ENCODE data around the gene NHSL2. TPM values are rescaled to one million over a fixed set of nuclear protein-coding genes. Genes with fewer than 3 reads are reported as not detected.
A peak's percentile ranks its signal among the peaks of the same experiment; 100 is the strongest.
"Not testable (repeated sequence)": the region's sequence is repeated elsewhere in the genome, so short reads cannot be mapped to it uniquely, and the experiment has no call there.

NHSL2 gene
- total RNA-seq, 2 donors from 2014 or later = 6.9 to 11.2 TPM

- H3K4me3 Mint-ChIP-seq = no peak overlapping the region
- H3K4me3 ChIP-seq (ENCODE audit: low read length) = no peak overlapping the region
- no peak for TF ChIP-seq CTCF (conservative IDR thresholded peaks at IDR 0.05)
- no peaks in the 10 kb centered on the region for H3K36me3 ChIP-seq (ENCODE audit: control insufficient read depth, insufficient read depth, low read length)
- no peaks in the 10 kb centered on the region for H3K27me3 ChIP-seq (ENCODE audit: control insufficient read depth, insufficient read depth, low read length, poor library complexity, severe bottlenecking)
- H3K27ac Mint-ChIP-seq = no peak overlapping the region
- peaks cover 4% of the 10 kb centered on the region for H3K4me1 Mint-ChIP-seq
- 83% methylated on average over 1 of the region's 1 CpG; no CpG with 5 or more reads in 1 of the 2 experiments for WGBS, 2 experiments (ENCODE audit: insufficient coverage in 1 of 2, insufficient read length in 1 of 2)
- H3K36me3 Mint-ChIP-seq (ENCODE audit: low read depth) = no peaks in the 10 kb centered on the region
- DNase-seq = no peak
- no peak overlapping the region for H3K9ac ChIP-seq (ENCODE audit: extremely low read depth, low read length, poor library complexity, severe bottlenecking)
- peaks cover 64% of the 10 kb centered on the region for H3K9me3 Mint-ChIP-seq
- H3K27ac ChIP-seq (ENCODE audit: low read depth, low read length) = no peak overlapping the region
- no peaks in the 10 kb centered on the region for H3K9me3 ChIP-seq (ENCODE audit: control insufficient read depth, low read length)
- no peaks in the 10 kb centered on the region for H3K27me3 Mint-ChIP-seq (ENCODE audit: insufficient read depth)
- no peaks in the 10 kb centered on the region for H3K4me1 ChIP-seq (ENCODE audit: control insufficient read depth, insufficient read depth, low read length)
Observed at GRCh38 chrX:72057849-72058248, 147.2 kb downstream of the NHSL2 start.

GRCh38 chrX:72058346-72058745, 147.7 kb downstream of the NHSL2 start:
- H3K4me1 ChIP-seq (ENCODE audit: control insufficient read depth, insufficient read depth, low read length) = not testable (repeated sequence)

DNA sequence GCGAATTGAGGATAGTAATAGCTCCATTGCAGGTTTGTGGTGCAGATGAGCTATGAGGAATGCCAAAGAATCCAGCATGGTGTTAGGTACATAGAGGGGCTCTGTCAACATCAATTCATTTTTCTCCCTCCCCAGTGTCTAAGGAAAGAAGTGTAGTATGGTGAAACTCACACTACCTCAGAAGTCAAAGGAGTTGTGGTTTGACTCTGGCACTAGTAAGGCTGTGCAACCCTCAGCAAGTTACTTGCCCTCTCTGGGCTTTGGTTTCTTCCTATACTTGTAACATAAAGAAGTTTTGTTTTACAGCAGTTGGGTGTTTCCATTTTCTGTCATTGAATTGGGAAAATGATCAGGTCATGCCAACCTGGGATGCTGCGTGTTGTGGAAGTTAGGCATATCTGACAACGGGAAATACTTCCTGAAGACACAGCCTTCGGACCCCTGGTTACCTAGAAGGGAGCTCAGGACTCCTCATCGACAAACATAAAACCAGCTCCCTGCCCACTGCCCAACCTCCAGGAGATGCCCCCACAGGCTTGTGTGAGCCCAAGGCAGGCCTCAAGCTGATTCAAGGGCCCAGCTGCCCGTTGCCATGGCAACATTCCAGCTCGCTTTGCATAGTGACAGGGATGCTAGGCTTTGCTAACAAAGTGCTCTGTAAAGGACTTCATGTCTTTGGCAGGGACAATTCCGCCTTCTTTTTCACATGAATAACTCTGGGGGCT, 149.7 kb downstream of the NHSL2 start:
- Mint-ChIP-seq H3K27ac (no peak overlapping the region), H3K36me3 (ENCODE audit: low read depth) (no peaks in the 10 kb centered on the region), H3K4me1 (no peaks in the 10 kb centered on the region), H3K4me3 (no peak overlapping the region), H3K27me3 (ENCODE audit: insufficient read depth) (no peaks in the 10 kb centered on the region), H3K9me3 (peaks cover 71% of the 10 kb centered on the region)
- Histone ChIP-seq H3K27me3 (ENCODE audit: control insufficient read depth, insufficient read depth, low read length, poor library complexity, severe bottlenecking) (no peaks in the 10 kb centered on the region), H3K4me1 (ENCODE audit: control insufficient read depth, insufficient read depth, low read length) (no peaks in the 10 kb centered on the region), H3K27ac (ENCODE audit: low read depth, low read length) (peak overlapping the region; percentile 52), H3K36me3 (ENCODE audit: control insufficient read depth, insufficient read depth, low read length) (no peaks in the 10 kb centered on the region), H3K4me3 (ENCODE audit: low read length) (no peak overlapping the region), H3K9me3 (ENCODE audit: control insufficient read depth, low read length) (no peaks in the 10 kb centered on the region), H3K9ac (ENCODE audit: extremely low read depth, low read length, poor library complexity, severe bottlenecking) (no peak overlapping the region)
- peak; percentile 68 for DNase-seq
- no peak for TF ChIP-seq CTCF (conservative IDR thresholded peaks at IDR 0.05)
- 79% methylated on average over 8 of the region's 8 CpGs; no CpG with 5 or more reads in 1 of the 2 experiments for WGBS, 2 experiments (ENCODE audit: insufficient coverage in 1 of 2, insufficient read length in 1 of 2)

More at GRCh38 chrX:72058346-72058745, 147.7 kb downstream of the NHSL2 start:
- H3K27ac ChIP-seq (ENCODE audit: low read depth, low read length); H3K4me1 Mint-ChIP-seq; H3K36me3 ChIP-seq (ENCODE audit: control insufficient read depth, insufficient read depth, low read length); DNase-seq; H3K27me3 Mint-ChIP-seq (ENCODE audit: insufficient read depth); H3K9me3 ChIP-seq (ENCODE audit: control insufficient read depth, low read length); H3K4me3 ChIP-seq (ENCODE audit: low read length); H3K27me3 ChIP-seq (ENCODE audit: control insufficient read depth, insufficient read depth, low read length, poor library complexity, severe bottlenecking); H3K36me3 Mint-ChIP-seq (ENCODE audit: low read depth); H3K27ac Mint-ChIP-seq; H3K4me3 Mint-ChIP-seq; H3K9ac ChIP-seq (ENCODE audit: extremely low read depth, low read length, poor library complexity, severe bottlenecking): not testable (repeated sequence)
- H3K9me3 Mint-ChIP-seq = peaks cover 67% of the 10 kb centered on the region
- 94 to 95% methylated on average over 15 of the region's 15 CpGs for WGBS, 2 experiments (ENCODE audit: insufficient coverage in 1 of 2, insufficient read length in 1 of 2)

All from endodermal cell (in vitro differentiated cells).